Right lobe of liver (tissue), 4 donors: ENCODE measurements around the gene C11orf16.

Experiments
- CTCF ChIP-seq, 4 donors: fragments of 200-600 bp in 3 of 4; fragments of 450-650 bp in 1 of 4; IDR thresholded peaks; one replicate each; pipeline versions ENCODE4 v1.5.1 to v1.8.0; 2016 to 2022; ENCODE audit warnings: antibody characterized with exemption in 4 of 4, mild to moderate bottlenecking in 2 of 4
- POLR2A ChIP-seq: fragments of 450-650 bp; IDR thresholded peaks from one replicate; pipeline ENCODE4 v1.6.1; 2017; ENCODE audit warnings: antibody characterized with exemption, mild to moderate bottlenecking
- donor health status: DM: no; HTN: no; CAD: no.
- donor health status: DM: no; HTN: no; CAD: no.
- donor health status: DM: no; HTN: yes; CAD: no.

DNA sequence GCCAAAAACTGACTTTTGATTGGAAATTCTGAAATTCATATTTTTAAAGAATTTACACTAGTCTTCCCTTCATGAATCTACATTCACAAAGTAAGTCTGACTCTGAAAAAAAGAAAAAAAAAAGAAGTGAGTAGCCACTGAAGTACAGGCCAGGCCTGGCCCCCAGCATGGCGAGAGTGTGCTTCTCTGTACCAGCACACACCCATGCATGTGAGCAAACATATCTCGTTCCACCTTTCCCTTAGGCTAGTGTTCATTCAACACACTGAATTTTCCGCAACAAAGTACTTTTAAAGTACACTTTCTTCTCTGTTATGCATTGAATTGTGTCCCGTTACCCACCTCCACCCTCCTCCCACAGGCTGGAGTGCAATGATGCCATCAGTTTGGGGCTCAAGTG lies 4.5 kb downstream of the C11orf16 start:
- TF ChIP-seq CTCF (IDR thresholded peaks at IDR 0.05), result no peak
- no peak for TF ChIP-seq POLR2A
